SK-N-MC (cell line): Measurements from ENCODE around the gene MYRFL.

Experiments used
- EZH2 ChIP-seq: fragments of 200-600 bp; sonication (generic); IDR thresholded peaks from one replicate; pipeline ENCODE4 v1.6.1; 2017; ENCODE audit warnings: antibody characterized with exemption
- POLR2AphosphoS5 ChIP-seq: IDR thresholded peaks from 2 replicates; pipeline ENCODE4 v1.6.1; 2012; ENCODE audit warnings: mild to moderate bottlenecking, low read depth, low read length, borderline replicate concordance

DNA sequence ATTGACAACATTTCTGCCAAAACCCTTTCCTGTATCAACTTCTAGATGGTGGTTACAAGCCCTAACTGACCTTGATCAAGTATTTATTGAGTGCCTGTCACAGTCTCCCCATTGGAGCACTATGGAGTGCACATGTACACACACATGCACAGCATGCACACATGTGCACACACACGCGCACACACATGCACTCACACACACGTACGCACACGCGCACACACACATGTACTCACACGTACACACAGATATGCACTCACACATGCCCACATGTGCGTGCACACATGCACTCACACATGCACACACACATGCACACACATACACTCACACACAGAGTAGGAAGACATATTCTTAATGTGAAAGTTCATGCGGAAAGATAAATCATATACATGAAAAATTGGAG lies 43.7 kb downstream of the MYRFL start:
- no peak for TF ChIP-seq POLR2AphosphoS5
- TF ChIP-seq EZH2: no peak
